HepG2 (cell line): ENCODE measurements around the gene GPT2. TPM values are rescaled to one million over a fixed set of nuclear protein-coding genes. Genes with fewer than 3 reads are reported as not detected.

ENCODE experiments used
- CBFB ChIP-seq: sonication (generic); formaldehyde crosslinking; IDR thresholded peaks from 2 replicates; pipeline ENCODE4 v1.4.0; 2020; ENCODE audit warnings: missing genetic modification reagents
- CBX1 ChIP-seq: IDR thresholded peaks from one replicate; pipeline ENCODE4 v1.6.1; 2016; ENCODE audit warnings: antibody characterized with exemption, low read depth
- CHD2 ChIP-seq: IDR thresholded peaks from 2 replicates; pipeline ENCODE4 v1.6.1; 2011; ENCODE audit warnings: low read depth, low read length, improper control_type of control experiment
- FOXK1 ChIP-seq: sonication (generic); formaldehyde crosslinking; IDR thresholded peaks from 2 replicates; pipeline ENCODE4 v1.4.0; 2020; ENCODE audit warnings: low read depth, missing genetic modification reagents, borderline replicate concordance
- GTF2F1 ChIP-seq: fragments of 150-350 bp; IDR thresholded peaks from 2 replicates; pipeline ENCODE4 v1.6.1; 2014; ENCODE audit warnings: low read length
- KDM5A ChIP-seq: fragments of 200-600 bp; sonication (generic); IDR thresholded peaks from 2 replicates; pipeline ENCODE4 v1.7.0; 2018; ENCODE audit warnings: antibody characterized with exemption, mild to moderate bottlenecking, low read length, borderline replicate concordance
- MIER2 ChIP-seq: IDR thresholded peaks from 2 replicates; pipeline ENCODE4 v1.6.1; 2016; ENCODE audit warnings: missing biosample characterization, missing genetic modification reagents
- PHF20 ChIP-seq: sonication (generic); formaldehyde crosslinking; IDR thresholded peaks from 2 replicates; pipeline ENCODE4 v1.5.0; 2020; ENCODE audit warnings: mild to moderate bottlenecking, missing genetic modification reagents
- PHF8 ChIP-seq: sonication (generic); formaldehyde crosslinking; IDR thresholded peaks from 2 replicates; pipeline ENCODE4 v1.5.0; 2020; ENCODE audit warnings: missing genetic modification reagents
- SMARCE1 ChIP-seq: fragments of 450-650 bp; IDR thresholded peaks from 2 replicates; pipeline ENCODE4 v1.6.1; 2017; ENCODE audit warnings: borderline replicate concordance
- ZFP37 ChIP-seq: sonication (generic); formaldehyde crosslinking; IDR thresholded peaks from 2 replicates; pipeline ENCODE4 v1.4.0; 2020; ENCODE audit warnings: missing genetic modification reagents, borderline replicate concordance
- ZNF136 ChIP-seq: sonication (generic); formaldehyde crosslinking; IDR thresholded peaks from 2 replicates; pipeline ENCODE4 v1.8.1; 2022; ENCODE audit warnings: low read depth, mild to moderate bottlenecking, moderate library complexity, missing genetic modification reagents
- ZNF225 ChIP-seq: sonication (generic); formaldehyde crosslinking; IDR thresholded peaks from 2 replicates; pipeline ENCODE4 v1.4.0; 2020; ENCODE audit warnings: mild to moderate bottlenecking, missing genetic modification reagents
- polyA plus RNA-seq, 8 experiments: library from polyadenylated mRNA; depleted of rRNA in 3 of 8; stranded (reverse) in 7 of 8; unstranded in 1 of 8; fragments of >200 nt; fragmentation: Illumina TruSeq in 4 of 8; extraction: Trizol in 4 of 8; gene quantifications; 2 replicates each; pipeline versions ENCODE4 v1.2.1 to v1.2.3, GENCODE V29; 2011 to 2016; ENCODE audit warnings: low read depth in 4 of 8, missing spikeins in 1 of 8, mixed read lengths in 1 of 8; ENCODE audit not compliant: insufficient read depth in 1 of 8
- total RNA-seq, 5 experiments: library from RNA; depleted of rRNA; stranded (reverse); fragments of >200 nt; fragmentation: Illumina TruSeq; extraction: Trizol; gene quantifications; 2 replicates each; pipeline ENCODE4 v1.2.3, GENCODE V29; 2016; ENCODE audit warnings: low read depth in 1 of 5
- TF ChIP-seq, protein P1 (sequence below): IDR thresholded peaks from 2 replicates; pipeline ENCODE4 v1.6.1; 2016; ENCODE audit warnings: missing biosample characterization, missing genetic modification reagents, low read depth
- TF ChIP-seq, protein P2 (sequence below): sonication (generic); formaldehyde crosslinking; IDR thresholded peaks from 2 replicates; pipeline ENCODE4 v1.8.1; 2023; ENCODE audit warnings: missing genetic modification reagents, inconsistent platforms, borderline replicate concordance
- TF ChIP-seq, protein P3 (sequence below): sonication (generic); formaldehyde crosslinking; IDR thresholded peaks from 2 replicates; pipeline ENCODE4 v1.4.0; 2020; ENCODE audit warnings: mild to moderate bottlenecking, low read depth, missing genetic modification reagents
- TF ChIP-seq, protein P4 (sequence below): sonication (generic); formaldehyde crosslinking; IDR thresholded peaks from 2 replicates; pipeline ENCODE4 v1.4.0; 2020; ENCODE audit warnings: missing genetic modification reagents
- TF ChIP-seq, protein P5 (sequence below): sonication (generic); formaldehyde crosslinking; IDR thresholded peaks from 2 replicates; pipeline ENCODE4 v1.4.0; 2020; ENCODE audit warnings: missing genetic modification reagents

Gene GPT2
- total and polyA plus RNA-seq, 2 of the 13 experiments (the other 11 are each of a cell fraction or from before 2014, with no cell fraction given) = 138 to 267 TPM

DNA sequence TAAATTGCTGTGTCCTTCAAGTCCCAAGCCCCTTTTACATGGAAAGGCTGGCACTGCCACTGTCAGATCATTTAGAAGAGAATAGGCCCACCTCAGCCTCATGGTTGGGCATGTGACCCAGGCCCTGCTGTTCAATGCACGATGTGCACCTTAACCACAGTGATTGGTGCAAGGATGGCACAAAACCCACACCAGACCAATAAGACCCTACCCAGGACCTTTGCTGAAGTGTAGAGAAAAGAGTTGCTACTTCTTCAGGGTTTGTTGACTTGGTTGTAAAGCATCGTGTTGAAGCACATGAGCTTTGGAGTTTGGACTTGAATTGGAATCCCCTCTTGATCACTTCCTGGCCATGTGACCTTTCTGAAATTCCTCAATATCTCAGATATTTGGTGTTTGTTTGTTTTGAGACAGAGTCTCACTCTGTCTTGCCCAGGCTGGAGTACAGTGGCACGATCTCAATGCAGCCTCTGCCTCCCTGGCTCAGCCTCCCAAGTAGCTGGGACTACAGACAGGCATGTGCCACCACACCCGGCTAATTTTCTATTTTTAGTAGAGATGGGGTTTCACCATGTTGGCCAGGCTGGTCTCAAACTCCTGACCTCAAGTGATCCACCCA lies 64.5 kb downstream of the GPT2 start (continued):
- TF ChIP-seq, protein P1, sequence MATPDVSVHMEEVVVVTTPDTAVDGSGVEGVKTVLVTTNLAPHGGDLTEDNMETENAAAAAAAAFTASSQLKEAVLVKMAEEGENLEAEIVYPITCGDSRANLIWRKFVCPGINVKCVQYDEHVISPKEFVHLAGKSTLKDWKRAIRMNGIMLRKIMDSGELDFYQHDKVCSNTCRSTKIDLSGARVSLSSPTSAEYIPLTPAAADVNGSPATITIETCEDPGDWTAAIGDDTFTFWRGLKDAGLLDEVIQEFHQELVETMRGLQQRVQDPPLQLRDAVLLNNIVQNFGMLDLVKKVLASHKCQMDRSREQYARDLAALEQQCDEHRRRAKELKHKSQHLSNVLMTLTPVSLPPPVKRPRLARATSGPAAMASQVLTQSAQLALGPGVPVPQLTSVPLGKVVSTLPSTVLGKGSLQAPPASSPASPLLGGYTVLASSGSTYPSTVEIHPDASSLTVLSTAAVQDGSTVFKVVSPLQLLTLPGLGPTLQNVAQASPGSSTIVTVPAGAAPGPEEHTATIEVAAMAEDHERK (CRISPR knock-in tag) = no peak
- TF ChIP-seq PHF20 (no peak), MIER2 (CRISPR knock-in tag) (0 out of 2 replicates have a peak, but pooled peaks have one; percentile 2), PHF8 (CRISPR knock-in tag) (no peak; the same call in 1 of the 2 replicates), CHD2 (no peak), SMARCE1 (no peak), ZNF225 (CRISPR knock-in tag) (no peak), GTF2F1 (no peak), CBX1 (no peak), CBFB (CRISPR knock-in tag) (no peak), KDM5A (no peak), FOXK1 (peak; percentile 18; the same call in 1 of the 2 replicates), ZFP37 (no peak), ZNF136 (CRISPR knock-in tag) (no peak)
- TF ChIP-seq, protein P2, sequence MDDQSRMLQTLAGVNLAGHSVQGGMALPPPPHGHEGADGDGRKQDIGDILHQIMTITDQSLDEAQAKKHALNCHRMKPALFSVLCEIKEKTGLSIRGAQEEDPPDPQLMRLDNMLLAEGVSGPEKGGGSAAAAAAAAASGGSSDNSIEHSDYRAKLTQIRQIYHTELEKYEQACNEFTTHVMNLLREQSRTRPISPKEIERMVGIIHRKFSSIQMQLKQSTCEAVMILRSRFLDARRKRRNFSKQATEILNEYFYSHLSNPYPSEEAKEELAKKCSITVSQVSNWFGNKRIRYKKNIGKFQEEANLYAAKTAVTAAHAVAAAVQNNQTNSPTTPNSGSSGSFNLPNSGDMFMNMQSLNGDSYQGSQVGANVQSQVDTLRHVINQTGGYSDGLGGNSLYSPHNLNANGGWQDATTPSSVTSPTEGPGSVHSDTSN (CRISPR knock-in tag) = no peak
- TF ChIP-seq, protein P3, sequence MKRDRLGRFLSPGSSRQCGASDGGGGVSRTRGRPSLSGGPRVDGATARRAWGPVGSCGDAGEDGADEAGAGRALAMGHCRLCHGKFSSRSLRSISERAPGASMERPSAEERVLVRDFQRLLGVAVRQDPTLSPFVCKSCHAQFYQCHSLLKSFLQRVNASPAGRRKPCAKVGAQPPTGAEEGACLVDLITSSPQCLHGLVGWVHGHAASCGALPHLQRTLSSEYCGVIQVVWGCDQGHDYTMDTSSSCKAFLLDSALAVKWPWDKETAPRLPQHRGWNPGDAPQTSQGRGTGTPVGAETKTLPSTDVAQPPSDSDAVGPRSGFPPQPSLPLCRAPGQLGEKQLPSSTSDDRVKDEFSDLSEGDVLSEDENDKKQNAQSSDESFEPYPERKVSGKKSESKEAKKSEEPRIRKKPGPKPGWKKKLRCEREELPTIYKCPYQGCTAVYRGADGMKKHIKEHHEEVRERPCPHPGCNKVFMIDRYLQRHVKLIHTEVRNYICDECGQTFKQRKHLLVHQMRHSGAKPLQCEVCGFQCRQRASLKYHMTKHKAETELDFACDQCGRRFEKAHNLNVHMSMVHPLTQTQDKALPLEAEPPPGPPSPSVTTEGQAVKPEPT (CRISPR knock-in tag) = no peak
- TF ChIP-seq, protein P4, sequence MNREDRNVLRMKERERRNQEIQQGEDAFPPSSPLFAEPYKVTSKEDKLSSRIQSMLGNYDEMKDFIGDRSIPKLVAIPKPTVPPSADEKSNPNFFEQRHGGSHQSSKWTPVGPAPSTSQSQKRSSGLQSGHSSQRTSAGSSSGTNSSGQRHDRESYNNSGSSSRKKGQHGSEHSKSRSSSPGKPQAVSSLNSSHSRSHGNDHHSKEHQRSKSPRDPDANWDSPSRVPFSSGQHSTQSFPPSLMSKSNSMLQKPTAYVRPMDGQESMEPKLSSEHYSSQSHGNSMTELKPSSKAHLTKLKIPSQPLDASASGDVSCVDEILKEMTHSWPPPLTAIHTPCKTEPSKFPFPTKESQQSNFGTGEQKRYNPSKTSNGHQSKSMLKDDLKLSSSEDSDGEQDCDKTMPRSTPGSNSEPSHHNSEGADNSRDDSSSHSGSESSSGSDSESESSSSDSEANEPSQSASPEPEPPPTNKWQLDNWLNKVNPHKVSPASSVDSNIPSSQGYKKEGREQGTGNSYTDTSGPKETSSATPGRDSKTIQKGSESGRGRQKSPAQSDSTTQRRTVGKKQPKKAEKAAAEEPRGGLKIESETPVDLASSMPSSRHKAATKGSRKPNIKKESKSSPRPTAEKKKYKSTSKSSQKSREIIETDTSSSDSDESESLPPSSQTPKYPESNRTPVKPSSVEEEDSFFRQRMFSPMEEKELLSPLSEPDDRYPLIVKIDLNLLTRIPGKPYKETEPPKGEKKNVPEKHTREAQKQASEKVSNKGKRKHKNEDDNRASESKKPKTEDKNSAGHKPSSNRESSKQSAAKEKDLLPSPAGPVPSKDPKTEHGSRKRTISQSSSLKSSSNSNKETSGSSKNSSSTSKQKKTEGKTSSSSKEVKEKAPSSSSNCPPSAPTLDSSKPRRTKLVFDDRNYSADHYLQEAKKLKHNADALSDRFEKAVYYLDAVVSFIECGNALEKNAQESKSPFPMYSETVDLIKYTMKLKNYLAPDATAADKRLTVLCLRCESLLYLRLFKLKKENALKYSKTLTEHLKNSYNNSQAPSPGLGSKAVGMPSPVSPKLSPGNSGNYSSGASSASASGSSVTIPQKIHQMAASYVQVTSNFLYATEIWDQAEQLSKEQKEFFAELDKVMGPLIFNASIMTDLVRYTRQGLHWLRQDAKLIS = no peak
- TF ChIP-seq, protein P5, sequence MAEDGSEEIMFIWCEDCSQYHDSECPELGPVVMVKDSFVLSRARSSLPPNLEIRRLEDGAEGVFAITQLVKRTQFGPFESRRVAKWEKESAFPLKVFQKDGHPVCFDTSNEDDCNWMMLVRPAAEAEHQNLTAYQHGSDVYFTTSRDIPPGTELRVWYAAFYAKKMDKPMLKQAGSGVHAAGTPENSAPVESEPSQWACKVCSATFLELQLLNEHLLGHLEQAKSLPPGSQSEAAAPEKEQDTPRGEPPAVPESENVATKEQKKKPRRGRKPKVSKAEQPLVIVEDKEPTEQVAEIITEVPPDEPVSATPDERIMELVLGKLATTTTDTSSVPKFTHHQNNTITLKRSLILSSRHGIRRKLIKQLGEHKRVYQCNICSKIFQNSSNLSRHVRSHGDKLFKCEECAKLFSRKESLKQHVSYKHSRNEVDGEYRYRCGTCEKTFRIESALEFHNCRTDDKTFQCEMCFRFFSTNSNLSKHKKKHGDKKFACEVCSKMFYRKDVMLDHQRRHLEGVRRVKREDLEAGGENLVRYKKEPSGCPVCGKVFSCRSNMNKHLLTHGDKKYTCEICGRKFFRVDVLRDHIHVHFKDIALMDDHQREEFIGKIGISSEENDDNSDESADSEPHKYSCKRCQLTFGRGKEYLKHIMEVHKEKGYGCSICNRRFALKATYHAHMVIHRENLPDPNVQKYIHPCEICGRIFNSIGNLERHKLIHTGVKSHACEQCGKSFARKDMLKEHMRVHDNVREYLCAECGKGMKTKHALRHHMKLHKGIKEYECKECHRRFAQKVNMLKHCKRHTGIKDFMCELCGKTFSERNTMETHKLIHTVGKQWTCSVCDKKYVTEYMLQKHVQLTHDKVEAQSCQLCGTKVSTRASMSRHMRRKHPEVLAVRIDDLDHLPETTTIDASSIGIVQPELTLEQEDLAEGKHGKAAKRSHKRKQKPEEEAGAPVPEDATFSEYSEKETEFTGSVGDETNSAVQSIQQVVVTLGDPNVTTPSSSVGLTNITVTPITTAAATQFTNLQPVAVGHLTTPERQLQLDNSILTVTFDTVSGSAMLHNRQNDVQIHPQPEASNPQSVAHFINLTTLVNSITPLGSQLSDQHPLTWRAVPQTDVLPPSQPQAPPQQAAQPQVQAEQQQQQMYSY = no peak
